Measurements from ENCODE around the gene SCUBE1. TPM values are rescaled to one million over a fixed set of nuclear protein-coding genes. Genes with fewer than 3 reads are reported as not detected.

The SCUBE1 gene
- total RNA-seq, 1 experiment from 2014 or later, result 28.9 TPM

- no peak for DNase-seq (ENCODE audit: low spot score)
- in situ Hi-C loops (cut with HindIII; ENCODE audit: low sequenced_read_pairs), result no loop called here
Measured at GRCh38 chr22:43176090-43176489, 167.1 kb downstream of the SCUBE1 start.

- DNase-seq (ENCODE audit: low spot score), result no peak
- in situ Hi-C loops (cut with HindIII; ENCODE audit: low sequenced_read_pairs), result no loop called here
Measured at GRCh38 chr22:43174941-43175531, 168.1 kb downstream of the SCUBE1 start.

- no peak for DNase-seq (ENCODE audit: low spot score)
- in situ Hi-C loops (cut with HindIII; ENCODE audit: low sequenced_read_pairs), result no loop called here
Measured at GRCh38 chr22:43173976-43174720, 169.0 kb downstream of the SCUBE1 start.

GRCh38 chr22:43173566-43173965 is 169.6 kb downstream of the SCUBE1 start:
- in situ Hi-C loops (cut with HindIII; ENCODE audit: low sequenced_read_pairs), result no loop called here
- no peak for DNase-seq (ENCODE audit: low spot score)

GRCh38 chr22:43172191-43172590 is 171.0 kb downstream of the SCUBE1 start:
- in situ Hi-C loops (cut with HindIII; ENCODE audit: low sequenced_read_pairs), result no loop called here
- no peak for DNase-seq (ENCODE audit: low spot score)

GRCh38 chr22:43171607-43172006 is 171.6 kb downstream of the SCUBE1 start:
- no peak for DNase-seq (ENCODE audit: low spot score)
- in situ Hi-C loops (cut with HindIII; ENCODE audit: low sequenced_read_pairs), result no loop called here

- in situ Hi-C loops (cut with HindIII; ENCODE audit: low sequenced_read_pairs), result no loop called here
- no peak for DNase-seq (ENCODE audit: low spot score)
Measured at GRCh38 chr22:43171019-43171491, 172.1 kb downstream of the SCUBE1 start.

- in situ Hi-C loops (cut with HindIII; ENCODE audit: low sequenced_read_pairs), result no loop called here
- DNase-seq (ENCODE audit: low spot score), result no peak
Measured at GRCh38 chr22:43170131-43170480, 173.1 kb downstream of the SCUBE1 start.

GRCh38 chr22:43169310-43170130 is 173.7 kb downstream of the SCUBE1 start:
- in situ Hi-C loops (cut with HindIII; ENCODE audit: low sequenced_read_pairs), result no loop called here
- DNase-seq (ENCODE audit: low spot score), result no peak

- in situ Hi-C loops (cut with HindIII; ENCODE audit: low sequenced_read_pairs), result no loop called here
- DNase-seq (ENCODE audit: low spot score), result no peak
Measured at GRCh38 chr22:43168471-43169309, 174.5 kb downstream of the SCUBE1 start.

- no peak for DNase-seq (ENCODE audit: low spot score)
- in situ Hi-C loops (cut with HindIII; ENCODE audit: low sequenced_read_pairs), result no loop called here
Measured at GRCh38 chr22:43167001-43167589, 176.1 kb downstream of the SCUBE1 start.

- in situ Hi-C loops (cut with HindIII; ENCODE audit: low sequenced_read_pairs), result no loop called here
- DNase-seq (ENCODE audit: low spot score), result no peak
Measured at GRCh38 chr22:43166132-43166930, 176.8 kb downstream of the SCUBE1 start.

GRCh38 chr22:43164636-43165035 is 178.5 kb downstream of the SCUBE1 start:
- DNase-seq (ENCODE audit: low spot score), result no peak
- in situ Hi-C loops (cut with HindIII; ENCODE audit: low sequenced_read_pairs), result no loop called here

- no peak for DNase-seq (ENCODE audit: low spot score)
- in situ Hi-C loops (cut with HindIII; ENCODE audit: low sequenced_read_pairs), result no loop called here
Measured at GRCh38 chr22:43163241-43163795, 179.9 kb downstream of the SCUBE1 start.

- in situ Hi-C loops (cut with HindIII; ENCODE audit: low sequenced_read_pairs), result no loop called here
- no peak for DNase-seq (ENCODE audit: low spot score)
Measured at GRCh38 chr22:43162412-43163150, 180.6 kb downstream of the SCUBE1 start.

- in situ Hi-C loops (cut with HindIII; ENCODE audit: low sequenced_read_pairs), result no loop called here
- DNase-seq (ENCODE audit: low spot score), result no peak
Measured at GRCh38 chr22:43160497-43161126, 182.6 kb downstream of the SCUBE1 start.
